Kidney epithelial cell (primary cell): ENCODE results near the gene C11orf86. TPM values are rescaled to one million over a fixed set of nuclear protein-coding genes. Genes with fewer than 3 reads are reported as not detected.

Experiments used
- DNase-seq: peaks from one replicate; pipeline ENCODE4 v3.0.0-alpha.2; 2010; ENCODE audit warnings: low read depth
- H3K27me3 ChIP-seq: 2 replicates; pipeline ENCODE4 v1.6.0; 2011; ENCODE audit warnings: low read length; ENCODE audit not compliant: control insufficient read depth, insufficient read depth
- H3K36me3 ChIP-seq: 2 replicates; pipeline ENCODE4 v1.5.1; 2011; ENCODE audit warnings: low read length; ENCODE audit not compliant: control insufficient read depth, insufficient read depth
- H3K4me3 ChIP-seq: 2 replicates; pipeline ENCODE4 v1.5.1; 2011; ENCODE audit warnings: low read depth, mild to moderate bottlenecking, control low read depth, low read length
- CTCF ChIP-seq: IDR thresholded peaks from 2 replicates; pipeline ENCODE4 v1.5.1; 2011; ENCODE audit warnings: mild to moderate bottlenecking, moderate library complexity, low read length, control low read depth, inconsistent platforms; ENCODE audit not compliant: insufficient read depth, poor library complexity, severe bottlenecking
- total RNA-seq: library from RNA; depleted of rRNA; stranded (reverse); fragments of >200 nt; gene quantifications from 2 replicates; pipeline ENCODE4 v1.2.3, GENCODE V29; 2015

C11orf86 gene
- total RNA-seq, 1 donor from 2014 or later: not detected

- H3K36me3 ChIP-seq: no peaks in the 10 kb centered on the region
- TF ChIP-seq CTCF: no peak
- no peak for DNase-seq
- H3K4me3 ChIP-seq: no peak overlapping the region
- no peaks in the 10 kb centered on the region for H3K27me3 ChIP-seq
Observed at GRCh38 chr11:67013511-67014045, 38.5 kb downstream of the C11orf86 start.

GRCh38 chr11:67014343-67014742, 39.2 kb downstream of the C11orf86 start:
- TF ChIP-seq CTCF: no peak

GRCh38 chr11:67015048-67015447, 39.9 kb downstream of the C11orf86 start:
- no peak for DNase-seq
- no peaks in the 10 kb centered on the region for H3K36me3 ChIP-seq
- no peak overlapping the region for H3K4me3 ChIP-seq
- no peak for TF ChIP-seq CTCF
- H3K27me3 ChIP-seq: no peaks in the 10 kb centered on the region

More at GRCh38 chr11:67014343-67014742, 39.2 kb downstream of the C11orf86 start:
- Histone ChIP-seq H3K36me3 (no peaks in the 10 kb centered on the region), H3K27me3 (no peaks in the 10 kb centered on the region), H3K4me3 (no peak overlapping the region)
- DNase-seq: no peak

DNA sequence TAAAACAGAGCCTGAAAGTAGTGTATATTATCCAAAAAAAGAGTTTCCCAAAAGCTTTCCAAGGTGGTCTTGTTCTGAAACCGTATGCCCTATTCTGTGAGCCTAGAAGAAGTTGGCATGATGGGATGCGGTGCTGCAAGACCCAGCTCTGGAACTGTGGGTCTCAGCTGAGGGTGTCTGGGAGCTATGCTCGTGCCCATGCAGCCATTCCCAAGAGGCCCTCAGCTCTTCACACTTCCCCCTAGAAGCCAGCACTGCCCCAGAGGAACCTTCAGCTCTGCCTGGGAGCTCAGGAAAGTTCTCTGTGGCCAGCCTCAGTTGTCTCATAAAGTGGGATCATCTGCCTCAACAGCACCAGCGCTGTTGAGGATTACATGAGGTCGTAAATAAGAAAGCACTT, 41.4 kb downstream of the C11orf86 start:
- no peak for TF ChIP-seq CTCF
- DNase-seq: no peak

DNA sequence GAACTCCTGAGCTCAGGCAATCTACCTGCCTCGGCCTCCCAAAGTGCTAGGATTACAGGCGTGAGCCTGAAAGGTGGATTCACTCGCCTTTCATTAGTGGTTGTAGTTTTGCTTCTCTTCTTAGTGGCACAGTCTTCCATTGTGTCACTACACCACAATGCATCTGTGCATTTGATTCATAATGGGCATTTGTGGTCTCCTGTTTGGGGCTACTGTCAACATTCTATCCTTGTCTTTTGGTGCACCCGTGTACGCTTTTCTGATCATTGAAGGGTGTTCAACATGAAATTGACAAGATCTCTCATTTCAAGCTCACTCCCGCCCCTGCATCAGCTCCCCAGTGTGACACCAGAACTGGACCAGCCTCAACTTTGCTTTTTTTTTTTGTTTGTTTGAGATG, 45.8 kb downstream of the C11orf86 start:
- DNase-seq: no peak
- Histone ChIP-seq H3K36me3 (no peaks in the 10 kb centered on the region), H3K27me3 (no peaks in the 10 kb centered on the region), H3K4me3 (no peak overlapping the region)
- no peak for TF ChIP-seq CTCF

More for the DNA sequence above, 41.4 kb downstream of the C11orf86 start:
- Histone ChIP-seq H3K4me3 (no peak overlapping the region), H3K36me3 (no peaks in the 10 kb centered on the region), H3K27me3 (no peaks in the 10 kb centered on the region)

DNA sequence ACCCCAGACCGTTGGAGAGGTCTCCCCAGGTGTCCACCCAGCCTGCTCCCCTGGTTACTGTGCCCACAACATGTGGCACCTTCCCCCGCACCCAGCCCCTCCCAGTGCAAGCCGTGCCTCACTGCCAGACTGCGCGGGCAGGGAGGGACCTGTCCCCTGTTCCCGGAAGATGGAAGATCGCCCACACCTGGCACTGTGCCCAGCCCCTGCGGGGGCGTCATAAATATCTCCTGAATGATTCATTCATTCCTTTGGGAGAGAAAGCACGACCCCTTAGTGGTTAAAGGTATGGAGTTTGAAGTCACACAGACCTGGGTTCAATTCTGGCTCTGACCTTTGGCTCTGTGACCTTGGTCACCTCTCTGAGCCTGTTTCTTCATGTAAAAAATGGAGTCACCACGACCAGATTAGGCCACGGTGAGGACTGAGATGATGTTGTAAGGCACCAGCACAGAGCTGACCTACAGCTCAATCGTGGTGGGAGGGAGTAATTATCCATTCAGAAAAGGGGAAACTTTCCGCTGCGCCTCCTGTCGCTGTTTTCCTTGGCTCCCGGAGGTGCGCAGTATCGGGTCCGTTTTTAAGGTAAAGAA, 47.3 kb downstream of the C11orf86 start:
- Histone ChIP-seq H3K27me3 (no peaks in the 10 kb centered on the region), H3K36me3 (no peaks in the 10 kb centered on the region), H3K4me3 (peak overlapping the region; percentile 42)
- peak; percentile 63 for DNase-seq
- TF ChIP-seq CTCF: no peak
